Activated naive CD8-positive, alpha-beta T cell treated with anti-CD3 and anti-CD28 coated beads, Interleukin-2, amount 50 U/mL, for 24 hours (primary cell): ENCODE results near the gene SLC24A1.
"Not testable (repeated sequence)": the region's sequence is repeated elsewhere in the genome, so short reads cannot be mapped to it uniquely, and the experiment has no call there.

Experiments used
- ATAC-seq: fragments of 150-1000 bp; cut with Tn5 transposase; one replicate; pipeline ENCODE4 v1.10.0; 2021
- DNase-seq: peaks from one replicate; pipeline ENCODE4 v3.0.0; 2021
- H3K27ac Mint-ChIP-seq: one replicate; pipeline ENCODE4 v1.8.0; 2021; ENCODE audit warnings: mild to moderate bottlenecking, mixed read lengths
- H3K27me3 Mint-ChIP-seq: one replicate; pipeline ENCODE4 v1.8.0; 2021; ENCODE audit warnings: mixed read lengths
- H3K36me3 Mint-ChIP-seq: one replicate; pipeline ENCODE4 v1.8.0; 2021; ENCODE audit warnings: low read depth, mixed read lengths
- H3K4me1 Mint-ChIP-seq: one replicate; pipeline ENCODE4 v1.8.0; 2021; ENCODE audit warnings: mixed read lengths
- H3K4me3 Mint-ChIP-seq: one replicate; pipeline ENCODE4 v1.8.0; 2021; ENCODE audit warnings: mild to moderate bottlenecking, moderate library complexity, mixed read lengths
- H3K9me3 Mint-ChIP-seq: one replicate; pipeline ENCODE4 v1.8.0; 2021; ENCODE audit warnings: mixed read lengths

The SLC24A1 gene

GRCh38 chr15:65610871-65611718, 10.6 kb upstream of the SLC24A1 start, which contains the start of gene INTS14:
INTS14 (minus strand) TSS chr15:65611131; CDS start chr15:65607380, 3,751 bp downstream.
- peak within 1 kb of the TSS; percentile 97 for H3K4me3 Mint-ChIP-seq
- peak; percentile 100 for ATAC-seq
- H3K4me1 Mint-ChIP-seq: peaks cover 45% of the 10 kb centered on the region
- H3K9me3 Mint-ChIP-seq: no peaks in the 10 kb centered on the region
- peak; percentile 99 for DNase-seq
- H3K27ac Mint-ChIP-seq: peak within 1 kb of the TSS; percentile 98
- H3K27me3 Mint-ChIP-seq: no peaks in the 10 kb centered on the region
- H3K36me3 Mint-ChIP-seq: no peaks in the 10 kb centered on the region

- Mint-ChIP-seq H3K4me1 (peaks cover 45% of the 10 kb centered on the region), H3K36me3 (no peaks in the 10 kb centered on the region), H3K27me3 (no peaks in the 10 kb centered on the region), H3K9me3 (no peaks in the 10 kb centered on the region), H3K27ac (peak overlapping the region; percentile 98), H3K4me3 (peak overlapping the region; percentile 97)
- ATAC-seq (no peak), DNase-seq (peak; percentile 10)
Observed at GRCh38 chr15:65611888-65612615, 9.7 kb upstream of the SLC24A1 start.

GRCh38 chr15:65612616-65612946, 9.2 kb upstream of the SLC24A1 start:
- Mint-ChIP-seq H3K27me3 (no peaks in the 10 kb centered on the region), H3K4me3 (peak overlapping the region; percentile 97), H3K36me3 (no peaks in the 10 kb centered on the region), H3K9me3 (no peaks in the 10 kb centered on the region), H3K27ac (peak overlapping the region; percentile 98), H3K4me1 (peaks cover 45% of the 10 kb centered on the region)
- ATAC-seq (no peak), DNase-seq (no peak)

GRCh38 chr15:65612949-65613744, 8.6 kb upstream of the SLC24A1 start:
- H3K27me3 Mint-ChIP-seq: no peaks in the 10 kb centered on the region
- H3K9me3 Mint-ChIP-seq: no peaks in the 10 kb centered on the region
- H3K27ac Mint-ChIP-seq: peak overlapping the region; percentile 22
- H3K4me1 Mint-ChIP-seq: peaks cover 40% of the 10 kb centered on the region
- no peak overlapping the region for H3K4me3 Mint-ChIP-seq
- no peaks in the 10 kb centered on the region for H3K36me3 Mint-ChIP-seq
- ATAC-seq (no peak), DNase-seq (no peak)

GRCh38 chr15:65615887-65616286, 5.9 kb upstream of the SLC24A1 start:
- not testable (repeated sequence) for H3K4me3 Mint-ChIP-seq, H3K27ac Mint-ChIP-seq, ATAC-seq

GRCh38 chr15:65618560-65619109, 3.1 kb upstream of the SLC24A1 start:
- Mint-ChIP-seq H3K27me3 (no peaks in the 10 kb centered on the region), H3K4me3 (no peak overlapping the region)
- ATAC-seq: no peak

More at GRCh38 chr15:65615887-65616286, 5.9 kb upstream of the SLC24A1 start:
- not testable (repeated sequence) for H3K9me3 Mint-ChIP-seq, H3K36me3 Mint-ChIP-seq, H3K27me3 Mint-ChIP-seq, DNase-seq
- H3K4me1 Mint-ChIP-seq: peaks cover 24% of the 10 kb centered on the region

GRCh38 chr15:65619626-65620290, 2.0 kb upstream of the SLC24A1 start:
- no peak for DNase-seq

More at GRCh38 chr15:65618560-65619109, 3.1 kb upstream of the SLC24A1 start:
- Mint-ChIP-seq H3K9me3 (no peaks in the 10 kb centered on the region), H3K27ac (no peak overlapping the region), H3K4me1 (no peaks in the 10 kb centered on the region), H3K36me3 (no peaks in the 10 kb centered on the region)
- DNase-seq: no peak

GRCh38 chr15:65620833-65621232, 905 bp upstream of the SLC24A1 start:
- no peak for DNase-seq
- Mint-ChIP-seq H3K9me3 (no peaks in the 10 kb centered on the region), H3K27ac (no peak overlapping the region), H3K27me3 (no peaks in the 10 kb centered on the region), H3K4me1 (no peaks in the 10 kb centered on the region), H3K4me3 (no peak overlapping the region), H3K36me3 (peaks cover 9% of the 10 kb centered on the region)
- no peak for ATAC-seq

More at GRCh38 chr15:65619626-65620290, 2.0 kb upstream of the SLC24A1 start:
- no peak for ATAC-seq
- Mint-ChIP-seq H3K27me3 (no peaks in the 10 kb centered on the region), H3K4me1 (no peaks in the 10 kb centered on the region), H3K27ac (no peak overlapping the region), H3K4me3 (no peak overlapping the region), H3K9me3 (no peaks in the 10 kb centered on the region), H3K36me3 (peaks cover 5% of the 10 kb centered on the region)

GRCh38 chr15:65623103-65623502, 1.4 kb downstream of the SLC24A1 start:
- ATAC-seq (no peak), DNase-seq (no peak)
- Mint-ChIP-seq H3K27ac (no peak overlapping the region), H3K36me3 (peaks cover 9% of the 10 kb centered on the region), H3K9me3 (no peaks in the 10 kb centered on the region), H3K4me1 (no peaks in the 10 kb centered on the region), H3K4me3 (no peak overlapping the region), H3K27me3 (no peaks in the 10 kb centered on the region)

- no peak for ATAC-seq
- Mint-ChIP-seq H3K4me3 (no peak overlapping the region), H3K4me1 (peaks cover 12% of the 10 kb centered on the region), H3K9me3 (no peaks in the 10 kb centered on the region), H3K27ac (no peak overlapping the region), H3K36me3 (peaks cover 9% of the 10 kb centered on the region), H3K27me3 (no peaks in the 10 kb centered on the region)
- no peak for DNase-seq
Observed at GRCh38 chr15:65626856-65627255, 5.1 kb downstream of the SLC24A1 start.

GRCh38 chr15:65629548-65629947, 7.8 kb downstream of the SLC24A1 start:
- DNase-seq (no peak), ATAC-seq (no peak)
- peaks cover 23% of the 10 kb centered on the region for H3K4me1 Mint-ChIP-seq
- H3K27me3 Mint-ChIP-seq: no peaks in the 10 kb centered on the region
- H3K27ac Mint-ChIP-seq: no peak overlapping the region
- H3K4me3 Mint-ChIP-seq: no peak overlapping the region
- no peaks in the 10 kb centered on the region for H3K9me3 Mint-ChIP-seq
- peaks cover 5% of the 10 kb centered on the region for H3K36me3 Mint-ChIP-seq

- no peak for ATAC-seq
- Mint-ChIP-seq H3K9me3 (no peaks in the 10 kb centered on the region), H3K27me3 (no peaks in the 10 kb centered on the region), H3K36me3 (no peaks in the 10 kb centered on the region), H3K4me3 (no peak overlapping the region), H3K4me1 (peaks cover 23% of the 10 kb centered on the region), H3K27ac (no peak overlapping the region)
- DNase-seq: no peak
Observed at GRCh38 chr15:65630760-65631159, 9.0 kb downstream of the SLC24A1 start.

- Mint-ChIP-seq H3K9me3 (no peaks in the 10 kb centered on the region), H3K4me3 (no peak overlapping the region), H3K27me3 (no peaks in the 10 kb centered on the region), H3K36me3 (no peaks in the 10 kb centered on the region), H3K27ac (no peak overlapping the region), H3K4me1 (peaks cover 23% of the 10 kb centered on the region)
- no peak for ATAC-seq
- DNase-seq: no peak
Observed at GRCh38 chr15:65631503-65631902, 9.8 kb downstream of the SLC24A1 start.
